Right atrium auricular region (tissue), 2 donors: Measurements from ENCODE around the gene MTFR2. TPM values are rescaled to one million over a fixed set of nuclear protein-coding genes. Genes with fewer than 3 reads are reported as not detected.
"Not testable (repeated sequence)": the region's sequence is repeated elsewhere in the genome, so short reads cannot be mapped to it uniquely, and the experiment has no call there.

Source experiments
- DNase-seq: peaks from one replicate; pipeline ENCODE4 v3.0.0-alpha.2; 2019; ENCODE audit warnings: low spot score
- H3K27ac ChIP-seq, 2 donors: fragments of 200-600 bp; sonication (generic); 1 replicate in 1 of 2; 2 replicates in 1 of 2; pipeline ENCODE4 v1.5.1; 2016 to 2019
- H3K27me3 ChIP-seq, 2 donors: fragments of 200-600 bp; sonication (generic); one replicate each; pipeline versions ENCODE4 v1.5.1 to v1.6.0; 2017 to 2019
- H3K36me3 ChIP-seq: fragments of 200-600 bp; sonication (generic); one replicate; pipeline ENCODE4 v1.5.1; 2016
- H3K4me1 ChIP-seq, 2 donors: fragments of 200-600 bp; sonication (generic); one replicate each; pipeline versions ENCODE4 v1.5.1 to v1.6.0; 2017 to 2019
- H3K4me3 ChIP-seq, 2 donors: fragments of 200-600 bp; sonication (generic); 1 replicate in 1 of 2; 2 replicates in 1 of 2; pipeline ENCODE4 v1.5.1; 2017 to 2019; ENCODE audit warnings: mild to moderate bottlenecking in 1 of 2, moderate library complexity in 1 of 2
- H3K9me3 ChIP-seq, 2 donors: fragments of 200-600 bp; sonication (generic); one replicate each; pipeline ENCODE4 v1.5.1; 2019
- CTCF ChIP-seq, 2 donors: fragments of 200-600 bp; sonication (generic); IDR thresholded peaks; one replicate each; pipeline ENCODE4 v1.5.1; 2019; ENCODE audit warnings: antibody characterized with exemption in 2 of 2
- total RNA-seq, 2 donors: library from RNA; depleted of rRNA; stranded (reverse); fragments of >200 nt; gene quantifications; one replicate each; pipeline ENCODE4 v1.1.0, GENCODE V29; 2016

The MTFR2 gene
- total RNA-seq, 2 donors from 2014 or later, result 0.70 TPM; not detected in 1

DNA sequence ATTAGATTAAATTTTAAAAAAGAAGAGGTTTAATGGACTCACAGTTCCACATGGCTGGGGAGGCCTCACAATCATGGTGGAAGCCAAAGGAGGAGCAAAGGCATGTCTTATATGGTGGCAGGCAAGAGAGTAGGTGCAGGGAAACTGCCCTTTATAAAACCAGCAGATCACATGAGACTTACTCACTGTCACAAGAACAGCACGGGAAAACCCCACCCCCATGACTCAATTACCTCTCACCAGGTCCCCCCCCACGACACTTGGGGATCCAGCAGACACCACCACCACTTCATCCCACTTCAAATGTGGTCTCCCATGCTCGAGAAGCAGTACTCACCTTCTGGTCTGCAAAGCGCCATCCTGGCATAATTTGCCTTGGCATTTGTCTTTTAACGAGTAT lies 24.6 kb downstream of the MTFR2 start:
- no peak for DNase-seq
- Histone ChIP-seq H3K9me3 (peaks cover 0 to under 1% of the 10 kb centered on the region in 2 donors), H3K36me3 (no peaks in the 10 kb centered on the region), H3K4me3 (no peak overlapping the region), H3K4me1 (no peaks in the 10 kb centered on the region), H3K27me3 (no peaks in the 10 kb centered on the region), H3K27ac (no peak overlapping the region)
- no peak for TF ChIP-seq CTCF (IDR thresholded peaks at IDR 0.05)

DNA sequence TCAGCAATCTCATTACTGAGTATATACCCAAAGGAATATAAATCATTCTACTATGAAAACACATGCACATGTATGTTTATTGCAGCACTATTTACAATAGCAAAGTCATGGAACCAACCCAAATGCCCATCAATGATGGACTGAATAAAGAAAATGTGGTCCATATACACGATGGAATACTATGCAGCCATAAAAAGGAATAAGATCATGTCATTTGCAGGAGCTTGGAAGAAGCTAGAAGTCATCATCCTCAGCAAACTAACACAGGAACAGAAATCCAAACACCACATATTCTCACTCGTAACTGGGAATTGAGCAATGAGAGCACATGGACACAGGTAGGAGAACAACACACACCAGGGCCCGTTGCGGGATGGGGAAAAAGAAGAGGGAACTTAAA lies 25.1 kb downstream of the MTFR2 start:
- not testable (repeated sequence) for H3K4me3 ChIP-seq, DNase-seq, H3K27ac ChIP-seq, H3K27me3 ChIP-seq, H3K9me3 ChIP-seq, H3K4me1 ChIP-seq, H3K36me3 ChIP-seq

DNA sequence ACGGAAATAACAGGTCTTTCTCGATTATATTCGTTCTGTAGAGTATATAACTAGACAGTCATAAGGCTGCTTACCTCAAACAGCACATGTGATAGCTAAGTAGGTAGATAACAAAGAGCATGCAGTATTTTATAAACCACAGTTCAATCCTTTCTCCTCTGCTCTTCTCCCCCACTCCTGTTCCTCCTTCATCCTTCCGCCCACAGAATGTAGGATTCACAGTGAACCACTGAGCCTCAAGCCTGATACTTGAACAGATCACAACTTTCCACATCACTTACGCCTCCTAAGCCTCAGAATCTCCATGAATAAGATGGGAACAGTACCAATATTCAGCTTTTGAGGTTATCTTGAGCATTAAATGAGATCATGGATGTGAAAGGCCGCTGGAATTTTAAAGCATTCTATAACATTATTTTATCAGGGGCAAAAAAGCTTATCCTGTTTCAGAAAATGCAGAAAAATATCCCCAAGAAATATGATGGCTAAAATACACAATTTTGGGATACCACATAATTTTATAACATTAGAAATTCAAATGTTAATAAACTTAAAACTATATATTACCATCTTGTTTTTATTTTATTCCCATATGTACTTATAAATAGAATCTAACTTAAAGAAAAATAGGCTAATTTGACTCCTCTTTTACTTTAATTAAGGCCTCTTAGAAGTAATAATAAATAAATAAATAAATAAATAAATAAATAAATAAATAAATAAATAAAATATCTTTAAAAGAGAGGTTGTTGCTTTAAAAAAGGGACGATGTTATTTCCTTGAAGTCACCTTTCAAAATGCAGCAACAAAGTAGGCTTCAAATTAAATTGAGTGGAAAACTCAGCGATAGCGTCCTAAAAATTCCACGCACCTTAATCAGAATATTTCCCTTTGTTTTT lies 33.4 kb downstream of the MTFR2 start:
- DNase-seq, result no peak
- Histone ChIP-seq H3K36me3 (no peaks in the 10 kb centered on the region), H3K27ac (no peak overlapping the region), H3K27me3 (no peaks in the 10 kb centered on the region), H3K9me3 (peaks cover 0 to 10% of the 10 kb centered on the region in 2 donors), H3K4me1 (no peaks in the 10 kb centered on the region), H3K4me3 (no peak overlapping the region)
- no peak for TF ChIP-seq CTCF (IDR thresholded peaks at IDR 0.05)

DNA sequence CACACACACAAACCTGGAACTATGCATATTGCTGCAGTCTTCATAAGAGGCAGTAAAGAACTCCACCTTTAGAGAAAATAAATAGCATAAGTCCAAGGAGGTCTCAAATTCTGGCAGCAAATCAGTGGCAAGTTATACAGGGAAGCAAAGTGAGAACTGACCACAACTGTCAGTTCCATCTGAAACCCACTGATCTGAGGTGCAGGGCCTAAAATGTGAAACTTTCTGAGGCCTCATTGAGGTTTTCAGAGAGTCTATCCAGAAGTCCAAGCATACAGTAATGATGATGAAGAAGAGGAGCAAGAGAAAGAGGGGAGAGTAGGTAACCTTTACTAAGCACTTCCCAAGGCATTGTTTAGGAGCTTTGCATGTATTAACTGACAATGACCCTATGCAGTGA lies 36.3 kb downstream of the MTFR2 start:
- H3K36me3 ChIP-seq, result no peaks in the 10 kb centered on the region
- H3K4me1 ChIP-seq, result no peaks in the 10 kb centered on the region
- TF ChIP-seq CTCF (IDR thresholded peaks at IDR 0.05), result no peak
- H3K4me3 ChIP-seq, result no peak overlapping the region
- no peaks in the 10 kb centered on the region for H3K27me3 ChIP-seq
- no peaks in the 10 kb centered on the region for H3K9me3 ChIP-seq
- H3K27ac ChIP-seq, result no peak overlapping the region
- no peak for DNase-seq

- H3K4me3 ChIP-seq, result no peak overlapping the region
- H3K4me1 ChIP-seq, result no peaks in the 10 kb centered on the region
- H3K27me3 ChIP-seq, result no peaks in the 10 kb centered on the region
- TF ChIP-seq CTCF (IDR thresholded peaks at IDR 0.05), result no peak
- H3K27ac ChIP-seq, result no peak overlapping the region
- DNase-seq, result no peak
- H3K36me3 ChIP-seq, result no peaks in the 10 kb centered on the region
- no peaks in the 10 kb centered on the region for H3K9me3 ChIP-seq
These were observed 37.0 kb downstream of the MTFR2 start for GRCh38 chr6:136213012-136213539.

DNA sequence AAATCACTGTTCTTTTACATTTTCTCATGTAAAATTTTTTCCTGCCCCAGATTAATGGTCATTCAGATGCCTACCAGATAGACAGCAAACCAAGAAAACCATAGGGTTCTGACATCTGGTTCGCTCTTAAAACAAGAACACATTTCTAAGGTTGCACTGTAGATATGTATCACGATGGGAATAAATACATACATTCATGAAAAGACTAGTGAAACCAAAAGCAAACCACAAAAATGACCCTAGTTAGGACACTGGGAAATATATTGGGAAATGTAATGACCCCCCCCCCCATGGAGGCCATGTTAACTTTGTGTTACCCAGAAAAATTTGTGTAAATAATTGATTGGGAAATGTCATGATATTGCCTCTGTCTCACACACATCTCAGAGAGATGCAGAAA lies 37.5 kb downstream of the MTFR2 start:
- Histone ChIP-seq H3K4me1 (no peaks in the 10 kb centered on the region), H3K27ac (no peak overlapping the region), H3K4me3 (no peak overlapping the region), H3K9me3 (no peaks in the 10 kb centered on the region), H3K27me3 (no peaks in the 10 kb centered on the region), H3K36me3 (no peaks in the 10 kb centered on the region)
- no peak for TF ChIP-seq CTCF (IDR thresholded peaks at IDR 0.05)
- no peak for DNase-seq
